Activated CD8-positive, alpha-beta T cell treated with anti-CD3 and anti-CD28 coated beads for 36 hours (primary cell): ENCODE results near the gene MEGF10. TPM values are rescaled to one million over a fixed set of nuclear protein-coding genes. Genes with fewer than 3 reads are reported as not detected.

Experiments
- ATAC-seq: fragments of 200-7000 bp; cut with Tn5 transposase; one replicate; pipeline ENCODE4 v1.10.0; 2021; ENCODE audit warnings: mild to moderate bottlenecking, moderate library complexity
- CTCF ChIA-PET: fragments of 350-600 bp; sonication (Branson Sonifier 250); formaldehyde crosslinking; loops from one replicate; lab custom pipeline; 2021; ENCODE audit warnings: antibody characterized with exemption; lab: Charles Lee
- POLR2A ChIA-PET: fragments of 350-600 bp; sonication (Branson Sonifier 250); formaldehyde crosslinking; loops from one replicate; lab custom pipeline; 2021; ENCODE audit warnings: antibody characterized with exemption; lab: Charles Lee
- DNase-seq: peaks from one replicate; pipeline ENCODE4 v3.0.0-alpha.2; 2020
- H3K27ac Mint-ChIP-seq: one replicate; pipeline ENCODE4 v1.8.0; 2021; ENCODE audit warnings: mild to moderate bottlenecking, mixed read lengths
- H3K27me3 Mint-ChIP-seq: one replicate; pipeline ENCODE4 v1.8.0; 2021; ENCODE audit warnings: mixed read lengths
- H3K36me3 Mint-ChIP-seq: one replicate; pipeline ENCODE4 v1.8.0; 2021; ENCODE audit warnings: low read depth, mixed read lengths
- H3K4me1 Mint-ChIP-seq: one replicate; pipeline ENCODE4 v1.8.0; 2021; ENCODE audit warnings: low read depth, mixed read lengths
- H3K4me3 Mint-ChIP-seq: one replicate; pipeline ENCODE4 v1.8.0; 2021; ENCODE audit warnings: mild to moderate bottlenecking, moderate library complexity, mixed read lengths
- H3K9me3 Mint-ChIP-seq: one replicate; pipeline ENCODE4 v1.8.0; 2021; ENCODE audit warnings: mixed read lengths
- CTCF ChIP-seq: fragments of 200-600 bp; IDR thresholded peaks from one replicate; pipeline ENCODE4 v1.8.0; 2022; ENCODE audit warnings: antibody characterized with exemption, mild to moderate bottlenecking
- intact Hi-C: fragments of 100-400 bp; cut with micrococcal nuclease; formaldehyde crosslinking; loops from one replicate; pipeline ENCODE4 v1.10.0; 2022
- total RNA-seq, 2 experiments: library from RNA; stranded (reverse); gene quantifications; one replicate each; pipeline ENCODE4 v1.2.3, GENCODE V29; 2021

Gene MEGF10
- total RNA-seq, 2 experiments from 2014 or later: not detected

GRCh38 chr5:127425868-127426267 lies 135.3 kb downstream of the MEGF10 start:
- no peak overlapping the region for H3K27ac Mint-ChIP-seq
- no peak for DNase-seq
- CTCF ChIA-PET: no interaction called here
- no peak for ATAC-seq
- H3K4me1 Mint-ChIP-seq: no peaks in the 10 kb centered on the region
- H3K9me3 Mint-ChIP-seq: no peaks in the 10 kb centered on the region
- intact Hi-C loops: no loop called here
- TF ChIP-seq CTCF: no peak
- no peaks in the 10 kb centered on the region for H3K36me3 Mint-ChIP-seq
- H3K27me3 Mint-ChIP-seq: peaks cover 6% of the 10 kb centered on the region
- POLR2A ChIA-PET: no interaction called here
- no peak overlapping the region for H3K4me3 Mint-ChIP-seq

GRCh38 chr5:127426661-127427060 lies 136.1 kb downstream of the MEGF10 start:
- POLR2A ChIA-PET: no interaction called here
- ATAC-seq (no peak), DNase-seq (no peak)
- Mint-ChIP-seq H3K4me1 (no peaks in the 10 kb centered on the region), H3K36me3 (no peaks in the 10 kb centered on the region), H3K27ac (no peak overlapping the region), H3K4me3 (no peak overlapping the region), H3K9me3 (no peaks in the 10 kb centered on the region), H3K27me3 (peaks cover 6% of the 10 kb centered on the region)
- CTCF ChIA-PET: no interaction called here
- intact Hi-C loops: no loop called here
- TF ChIP-seq CTCF: no peak

- DNase-seq (no peak), ATAC-seq (no peak)
- POLR2A ChIA-PET: no interaction called here
- no peaks in the 10 kb centered on the region for H3K4me1 Mint-ChIP-seq
- no peaks in the 10 kb centered on the region for H3K9me3 Mint-ChIP-seq
- no peak overlapping the region for H3K27ac Mint-ChIP-seq
- H3K4me3 Mint-ChIP-seq: no peak overlapping the region
- TF ChIP-seq CTCF: no peak
- peaks cover 6% of the 10 kb centered on the region for H3K27me3 Mint-ChIP-seq
- intact Hi-C loops: no loop called here
- H3K36me3 Mint-ChIP-seq: no peaks in the 10 kb centered on the region
- CTCF ChIA-PET: no interaction called here
Measured at GRCh38 chr5:127428276-127428675, 137.7 kb downstream of the MEGF10 start.

- Mint-ChIP-seq H3K27ac (no peak overlapping the region), H3K4me3 (no peak overlapping the region), H3K9me3 (no peaks in the 10 kb centered on the region), H3K36me3 (no peaks in the 10 kb centered on the region), H3K27me3 (peaks cover 6% of the 10 kb centered on the region), H3K4me1 (no peaks in the 10 kb centered on the region)
- CTCF ChIA-PET: no interaction called here
- intact Hi-C loops: no loop called here
- POLR2A ChIA-PET: no interaction called here
- no peak for TF ChIP-seq CTCF
- no peak for ATAC-seq
- DNase-seq: no peak
Measured at GRCh38 chr5:127428748-127429147, 138.2 kb downstream of the MEGF10 start.

- no peak overlapping the region for H3K4me3 Mint-ChIP-seq
- no peak for DNase-seq
- CTCF ChIA-PET: interaction anchor here (1.2 kb wide), 1 partner anchor 23 kb away, joined by 3 read pairs; no protein-coding TSS in a partner anchor
- no peak overlapping the region for H3K27ac Mint-ChIP-seq
- H3K36me3 Mint-ChIP-seq: no peaks in the 10 kb centered on the region
- H3K4me1 Mint-ChIP-seq: no peaks in the 10 kb centered on the region
- no peak for ATAC-seq
- intact Hi-C loops: no loop called here
- POLR2A ChIA-PET: interaction anchor here (1.3 kb wide), 1 partner anchor 8 kb away, joined by 3 read pairs; no protein-coding TSS in a partner anchor
- no peaks in the 10 kb centered on the region for H3K9me3 Mint-ChIP-seq
- TF ChIP-seq CTCF: no peak
- H3K27me3 Mint-ChIP-seq: peaks cover 3% of the 10 kb centered on the region
Measured at GRCh38 chr5:127429928-127430327, 139.3 kb downstream of the MEGF10 start.
